HEK293 (cell line): ENCODE data around the gene SLAMF7.

Experiments
- CTCF ChIA-PET: fragments of 350-600 bp; formaldehyde crosslinking; extraction: SDS; loops from one replicate; lab custom pipeline; 2021; ENCODE audit warnings: antibody characterized with exemption; lab: Yijun Ruan, JAX
- POLR2A ChIA-PET: fragments of 300-600 bp; formaldehyde crosslinking; extraction: SDS; loops from one replicate; lab custom pipeline; 2020; ENCODE audit warnings: antibody characterized with exemption, inconsistent platforms; lab: Yijun Ruan, JAX
- H3K27ac ChIP-seq: fragments of 200-500 bp; sonication (Bioruptor generic); 2 replicates; pipeline ENCODE4 v1.5.1; 2014; ENCODE audit warnings: low read depth, low read length, control low read depth, inconsistent platforms; ENCODE audit errors: extremely low read depth
- H3K36me3 ChIP-seq, 2 experiments: fragments of 200-500 bp in 1 of 2; sonication (Bioruptor generic) in 1 of 2; 1 replicate in 1 of 2; 2 replicates in 1 of 2; pipeline ENCODE4 v1.5.1; 2014 to 2017; ENCODE audit warnings: inconsistent platforms in 2 of 2, low read length in 2 of 2; ENCODE audit not compliant: control insufficient read depth in 2 of 2, insufficient read depth in 1 of 2
- H3K4me1 ChIP-seq: fragments of 200-500 bp; sonication (Bioruptor generic); 2 replicates; pipeline ENCODE4 v1.5.1; 2014; ENCODE audit warnings: mild to moderate bottlenecking, low read length, inconsistent platforms; ENCODE audit not compliant: control insufficient read depth, insufficient read depth
- H3K4me3 ChIP-seq: 2 replicates; pipeline ENCODE4 v1.5.1; 2011; ENCODE audit warnings: low read depth, mild to moderate bottlenecking, control low read depth, low read length, moderate library complexity
- H3K9me3 ChIP-seq: fragments of 200-500 bp; sonication (Bioruptor generic); 2 replicates; pipeline ENCODE4 v1.5.1; 2014; ENCODE audit warnings: low read depth, low read length, inconsistent platforms; ENCODE audit not compliant: control insufficient read depth, insufficient read depth
- BCL11A ChIP-seq: fragments of 450-650 bp; formaldehyde crosslinking; IDR thresholded peaks from 2 replicates; pipeline ENCODE4 v1.5.1; 2016; ENCODE audit warnings: low read depth, missing biosample characterization, missing genetic modification characterization
- GLIS2 ChIP-seq: fragments of 450-650 bp; formaldehyde crosslinking; IDR thresholded peaks from 2 replicates; pipeline ENCODE4 v1.5.1; 2016; ENCODE audit warnings: missing biosample characterization, missing genetic modification characterization
- IKZF3 ChIP-seq: fragments of 450-650 bp; IDR thresholded peaks from 2 replicates; pipeline ENCODE4 v1.5.0; 2018; ENCODE audit warnings: missing biosample characterization, mild to moderate bottlenecking, missing genetic modification characterization, moderate library complexity
- RBAK ChIP-seq: fragments of 450-650 bp; formaldehyde crosslinking; IDR thresholded peaks from 2 replicates; pipeline ENCODE4 v1.5.1; 2016; ENCODE audit warnings: missing biosample characterization, missing genetic modification characterization
- SCRT2 ChIP-seq: fragments of 450-650 bp; formaldehyde crosslinking; IDR thresholded peaks from 2 replicates; pipeline ENCODE4 v1.5.1; 2016; ENCODE audit warnings: missing biosample characterization, missing genetic modification characterization
- SETDB1 ChIP-seq: IDR thresholded peaks from one replicate; pipeline ENCODE4 v1.6.1; 2017; ENCODE audit warnings: mild to moderate bottlenecking, low read length, moderate library complexity, mixed read lengths; ENCODE audit not compliant: insufficient read length
- SP3 ChIP-seq: fragments of 450-650 bp; formaldehyde crosslinking; IDR thresholded peaks from 2 replicates; pipeline ENCODE4 v1.5.1; 2016; ENCODE audit warnings: missing biosample characterization, missing genetic modification characterization
- YY1 ChIP-seq: fragments of 450-650 bp; formaldehyde crosslinking; IDR thresholded peaks from 2 replicates; pipeline ENCODE4 v1.5.1; 2018; ENCODE audit warnings: missing biosample characterization, missing genetic modification characterization
- ZBTB1 ChIP-seq: fragments of 450-650 bp; formaldehyde crosslinking; IDR thresholded peaks from 2 replicates; pipeline ENCODE4 v1.5.1; 2016; ENCODE audit warnings: missing biosample characterization, missing genetic modification characterization
- ZNF169 ChIP-seq: fragments of 450-650 bp; formaldehyde crosslinking; IDR thresholded peaks from 2 replicates; pipeline ENCODE4 v1.5.1; 2016; ENCODE audit warnings: missing biosample characterization, missing genetic modification characterization
- ZNF274 ChIP-seq, 2 experiments: fragments of 200-500 bp in 1 of 2; fragments of 450-650 bp in 1 of 2; sonication (Bioruptor generic) in 1 of 2; formaldehyde crosslinking in 1 of 2; IDR thresholded peaks; 2 replicates each; pipeline versions ENCODE4 v1.5.1 to v1.6.1; 2014 to 2016; ENCODE audit warnings: borderline replicate concordance in 1 of 2, inconsistent platforms in 1 of 2, low read length in 1 of 2, missing biosample characterization in 1 of 2, missing genetic modification characterization in 1 of 2
- ZNF350 ChIP-seq: fragments of 450-650 bp; formaldehyde crosslinking; IDR thresholded peaks from 2 replicates; pipeline ENCODE4 v1.5.0; 2017; ENCODE audit warnings: missing biosample characterization, mild to moderate bottlenecking, missing genetic modification characterization
- ZNF354C ChIP-seq: fragments of 450-650 bp; formaldehyde crosslinking; IDR thresholded peaks from 2 replicates; pipeline ENCODE4 v1.5.1; 2016; ENCODE audit warnings: missing biosample characterization, missing genetic modification characterization, low read depth, borderline replicate concordance
- ZNF514 ChIP-seq: fragments of 450-650 bp; formaldehyde crosslinking; IDR thresholded peaks from 2 replicates; pipeline ENCODE4 v1.5.1; 2016; ENCODE audit warnings: missing biosample characterization, missing genetic modification characterization
- ZNF544 ChIP-seq: fragments of 450-650 bp; formaldehyde crosslinking; IDR thresholded peaks from 2 replicates; pipeline ENCODE4 v1.5.0; 2017; ENCODE audit warnings: missing biosample characterization, missing genetic modification characterization
- ZNF610 ChIP-seq: fragments of 450-650 bp; formaldehyde crosslinking; IDR thresholded peaks from 2 replicates; pipeline ENCODE4 v1.5.1; 2016; ENCODE audit warnings: missing biosample characterization, missing genetic modification characterization, borderline replicate concordance
- ZNF707 ChIP-seq: fragments of 450-650 bp; formaldehyde crosslinking; IDR thresholded peaks from 2 replicates; pipeline ENCODE4 v1.5.1; 2016; ENCODE audit warnings: missing biosample characterization, missing genetic modification characterization
- ZNF747 ChIP-seq: fragments of 450-650 bp; formaldehyde crosslinking; IDR thresholded peaks from 2 replicates; pipeline ENCODE4 v1.5.1; 2016; ENCODE audit warnings: missing biosample characterization, missing genetic modification characterization
- ZNF777 ChIP-seq: fragments of 450-650 bp; formaldehyde crosslinking; IDR thresholded peaks from 2 replicates; pipeline ENCODE4 v1.5.1; 2017; ENCODE audit warnings: missing biosample characterization, missing genetic modification characterization, borderline replicate concordance
- TF ChIP-seq, protein P1 (sequence below): fragments of 450-650 bp; formaldehyde crosslinking; conservative IDR thresholded peaks from 2 replicates; pipeline ENCODE4 v1.5.1; 2016; ENCODE audit warnings: low read depth, missing biosample characterization, missing genetic modification characterization
- TF ChIP-seq, protein P2 (sequence below): fragments of 450-650 bp; formaldehyde crosslinking; IDR thresholded peaks from 2 replicates; pipeline ENCODE4 v1.5.1; 2016; ENCODE audit warnings: missing biosample characterization, missing genetic modification characterization
- TF ChIP-seq, protein P3 (sequence below): fragments of 450-650 bp; formaldehyde crosslinking; IDR thresholded peaks from 2 replicates; pipeline ENCODE4 v1.5.1; 2016; ENCODE audit warnings: missing biosample characterization, missing genetic modification characterization
- TF ChIP-seq, protein P4 (sequence below): fragments of 450-650 bp; formaldehyde crosslinking; IDR thresholded peaks from 2 replicates; pipeline ENCODE4 v1.5.1; 2016; ENCODE audit warnings: missing biosample characterization, missing genetic modification characterization

The SLAMF7 gene

DNA sequence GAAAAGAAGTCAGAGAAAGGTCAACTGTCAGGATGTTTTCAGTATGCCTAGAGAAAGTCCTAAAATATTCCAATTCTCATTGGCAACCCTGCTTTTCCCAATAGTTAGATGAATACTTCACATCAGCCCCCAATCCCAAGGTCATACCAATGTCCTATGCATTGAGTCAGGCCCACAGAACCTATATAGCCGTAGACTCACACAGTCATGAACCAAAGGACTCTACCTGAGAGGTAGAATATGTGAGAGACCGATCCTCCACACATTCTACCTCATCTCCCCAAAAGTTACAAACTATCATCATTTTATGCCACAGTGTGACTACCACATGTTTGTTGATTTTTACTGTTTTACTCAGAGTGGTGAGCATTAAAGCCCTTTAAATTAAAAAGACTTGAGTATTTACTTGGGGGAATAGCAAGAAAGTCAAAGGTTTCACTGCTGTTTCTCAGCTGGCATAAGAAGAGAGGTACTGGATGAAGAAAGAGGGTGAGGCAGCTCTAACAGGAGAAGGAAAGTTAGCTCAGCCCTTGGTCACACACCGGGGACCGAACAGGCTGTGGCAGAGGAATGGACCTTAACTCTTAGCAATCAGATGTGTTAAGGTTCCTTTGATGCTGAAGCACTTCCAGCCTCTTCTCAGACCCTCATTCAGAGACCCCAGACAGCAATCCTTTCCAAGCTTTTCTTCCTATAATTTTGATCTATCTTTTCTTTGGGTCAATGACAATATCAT, 28.4 kb upstream of the SLAMF7 start:
- no peaks in the 10 kb centered on the region for H3K9me3 ChIP-seq
- TF ChIP-seq ZNF274 (IDR thresholded peaks at IDR 0.05; ENCODE audit: low read length) (no peak), ZNF274 (tag by site-specific recombination; IDR thresholded peaks at IDR 0.05; ENCODE audit: borderline replicate concordance) (no peak), ZNF777 (no peak), ZNF747 (no peak), ZNF169 (tag by site-specific recombination) (no peak), GLIS2 (tag by site-specific recombination) (no peak), SP3 (tag by site-specific recombination) (no peak), SETDB1 (no peak), YY1 (tag by site-specific recombination) (no peak), ZNF707 (tag by site-specific recombination) (no peak), ZNF350 (tag by site-specific recombination) (no peak), ZNF514 (tag by site-specific recombination) (no peak), IKZF3 (tag by site-specific recombination) (no peak), RBAK (tag by site-specific recombination) (no peak), ZNF354C (tag by site-specific recombination) (no peak)
- TF ChIP-seq, protein P1, sequence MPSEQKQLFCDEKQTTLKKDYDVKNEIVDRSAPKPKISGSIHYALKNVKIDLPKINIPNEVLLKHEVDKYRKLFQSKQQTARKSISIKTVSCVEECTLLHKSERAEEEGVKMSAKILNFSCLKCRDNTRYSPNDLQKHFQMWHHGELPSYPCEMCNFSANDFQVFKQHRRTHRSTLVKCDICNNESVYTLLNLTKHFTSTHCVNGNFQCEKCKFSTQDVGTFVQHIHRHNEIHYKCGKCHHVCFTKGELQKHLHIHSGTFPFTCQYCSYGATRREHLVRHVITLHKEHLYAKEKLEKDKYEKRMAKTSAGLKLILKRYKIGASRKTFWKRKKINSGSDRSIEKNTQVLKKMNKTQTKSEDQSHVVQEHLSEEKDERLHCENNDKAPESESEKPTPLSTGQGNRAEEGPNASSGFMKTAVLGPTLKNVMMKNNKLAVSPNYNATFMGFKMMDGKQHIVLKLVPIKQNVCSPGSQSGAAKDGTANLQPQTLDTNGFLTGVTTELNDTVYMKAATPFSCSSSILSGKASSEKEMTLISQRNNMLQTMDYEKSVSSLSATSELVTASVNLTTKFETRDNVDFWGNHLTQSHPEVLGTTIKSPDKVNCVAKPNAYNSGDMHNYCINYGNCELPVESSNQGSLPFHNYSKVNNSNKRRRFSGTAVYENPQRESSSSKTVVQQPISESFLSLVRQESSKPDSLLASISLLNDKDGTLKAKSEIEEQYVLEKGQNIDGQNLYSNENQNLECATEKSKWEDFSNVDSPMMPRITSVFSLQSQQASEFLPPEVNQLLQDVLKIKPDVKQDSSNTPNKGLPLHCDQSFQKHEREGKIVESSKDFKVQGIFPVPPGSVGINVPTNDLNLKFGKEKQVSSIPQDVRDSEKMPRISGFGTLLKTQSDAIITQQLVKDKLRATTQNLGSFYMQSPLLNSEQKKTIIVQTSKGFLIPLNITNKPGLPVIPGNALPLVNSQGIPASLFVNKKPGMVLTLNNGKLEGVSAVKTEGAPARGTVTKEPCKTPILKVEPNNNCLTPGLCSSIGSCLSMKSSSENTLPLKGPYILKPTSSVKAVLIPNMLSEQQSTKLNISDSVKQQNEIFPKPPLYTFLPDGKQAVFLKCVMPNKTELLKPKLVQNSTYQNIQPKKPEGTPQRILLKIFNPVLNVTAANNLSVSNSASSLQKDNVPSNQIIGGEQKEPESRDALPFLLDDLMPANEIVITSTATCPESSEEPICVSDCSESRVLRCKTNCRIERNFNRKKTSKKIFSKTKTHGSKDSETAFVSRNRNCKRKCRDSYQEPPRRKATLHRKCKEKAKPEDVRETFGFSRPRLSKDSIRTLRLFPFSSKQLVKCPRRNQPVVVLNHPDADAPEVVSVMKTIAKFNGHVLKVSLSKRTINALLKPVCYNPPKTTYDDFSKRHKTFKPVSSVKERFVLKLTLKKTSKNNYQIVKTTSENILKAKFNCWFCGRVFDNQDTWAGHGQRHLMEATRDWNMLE: no peak
- TF ChIP-seq, protein P2, sequence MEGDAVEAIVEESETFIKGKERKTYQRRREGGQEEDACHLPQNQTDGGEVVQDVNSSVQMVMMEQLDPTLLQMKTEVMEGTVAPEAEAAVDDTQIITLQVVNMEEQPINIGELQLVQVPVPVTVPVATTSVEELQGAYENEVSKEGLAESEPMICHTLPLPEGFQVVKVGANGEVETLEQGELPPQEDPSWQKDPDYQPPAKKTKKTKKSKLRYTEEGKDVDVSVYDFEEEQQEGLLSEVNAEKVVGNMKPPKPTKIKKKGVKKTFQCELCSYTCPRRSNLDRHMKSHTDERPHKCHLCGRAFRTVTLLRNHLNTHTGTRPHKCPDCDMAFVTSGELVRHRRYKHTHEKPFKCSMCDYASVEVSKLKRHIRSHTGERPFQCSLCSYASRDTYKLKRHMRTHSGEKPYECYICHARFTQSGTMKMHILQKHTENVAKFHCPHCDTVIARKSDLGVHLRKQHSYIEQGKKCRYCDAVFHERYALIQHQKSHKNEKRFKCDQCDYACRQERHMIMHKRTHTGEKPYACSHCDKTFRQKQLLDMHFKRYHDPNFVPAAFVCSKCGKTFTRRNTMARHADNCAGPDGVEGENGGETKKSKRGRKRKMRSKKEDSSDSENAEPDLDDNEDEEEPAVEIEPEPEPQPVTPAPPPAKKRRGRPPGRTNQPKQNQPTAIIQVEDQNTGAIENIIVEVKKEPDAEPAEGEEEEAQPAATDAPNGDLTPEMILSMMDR (tag by site-specific recombination): no peak
- H3K4me3 ChIP-seq: no peak overlapping the region
- POLR2A ChIA-PET: no interaction called here
- CTCF ChIA-PET: interaction anchor here (0.6 to 1.2 kb wide), 5 partner anchors 14 to 280 kb away, joined by 3 to 7 read pairs (median 3); no protein-coding TSS in a partner anchor
- no peaks in the 10 kb centered on the region for H3K4me1 ChIP-seq
- H3K36me3 ChIP-seq: no peaks in the 10 kb centered on the region
- H3K27ac ChIP-seq: no peak overlapping the region

DNA sequence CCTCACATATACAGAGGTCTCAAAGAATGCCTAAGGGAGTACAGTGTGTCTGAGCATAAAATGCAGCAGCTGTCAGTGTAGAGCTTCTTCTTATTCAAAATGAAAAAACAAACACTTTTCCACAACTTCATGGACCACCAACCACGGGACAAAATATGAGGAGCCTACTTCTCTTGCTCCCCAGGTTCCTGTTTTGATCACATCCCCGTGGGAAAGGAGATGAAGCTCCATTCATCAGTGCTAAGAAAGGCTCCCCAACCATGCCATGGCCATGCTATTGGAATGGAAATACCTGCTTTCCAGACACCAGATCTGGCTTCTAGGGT, 27.8 kb upstream of the SLAMF7 start:
- Histone ChIP-seq H3K27ac (no peak overlapping the region), H3K36me3 (no peaks in the 10 kb centered on the region), H3K4me3 (no peak overlapping the region), H3K4me1 (no peaks in the 10 kb centered on the region), H3K9me3 (no peaks in the 10 kb centered on the region)
- POLR2A ChIA-PET: no interaction called here
- CTCF ChIA-PET: interaction anchor here (0.6 to 1.2 kb wide), 6 partner anchors 13 to 279 kb away, joined by 3 to 7 read pairs (median 3); no protein-coding TSS in a partner anchor
- TF ChIP-seq, protein P3, sequence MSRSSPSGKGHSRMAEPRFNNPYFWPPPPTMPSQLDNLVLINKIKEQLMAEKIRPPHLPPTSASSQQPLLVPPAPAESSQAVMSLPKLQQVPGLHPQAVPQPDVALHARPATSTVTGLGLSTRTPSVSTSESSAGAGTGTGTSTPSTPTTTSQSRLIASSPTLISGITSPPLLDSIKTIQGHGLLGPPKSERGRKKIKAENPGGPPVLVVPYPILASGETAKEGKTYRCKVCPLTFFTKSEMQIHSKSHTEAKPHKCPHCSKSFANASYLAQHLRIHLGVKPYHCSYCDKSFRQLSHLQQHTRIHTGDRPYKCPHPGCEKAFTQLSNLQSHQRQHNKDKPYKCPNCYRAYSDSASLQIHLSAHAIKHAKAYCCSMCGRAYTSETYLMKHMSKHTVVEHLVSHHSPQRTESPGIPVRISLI (tag by site-specific recombination): no peak
- no peak for TF ChIP-seq SCRT2 (tag by site-specific recombination)
- no peak for TF ChIP-seq ZBTB1
- no peak for TF ChIP-seq ZNF544 (tag by site-specific recombination)
- TF ChIP-seq BCL11A (tag by site-specific recombination): no peak
- TF ChIP-seq, protein P4, sequence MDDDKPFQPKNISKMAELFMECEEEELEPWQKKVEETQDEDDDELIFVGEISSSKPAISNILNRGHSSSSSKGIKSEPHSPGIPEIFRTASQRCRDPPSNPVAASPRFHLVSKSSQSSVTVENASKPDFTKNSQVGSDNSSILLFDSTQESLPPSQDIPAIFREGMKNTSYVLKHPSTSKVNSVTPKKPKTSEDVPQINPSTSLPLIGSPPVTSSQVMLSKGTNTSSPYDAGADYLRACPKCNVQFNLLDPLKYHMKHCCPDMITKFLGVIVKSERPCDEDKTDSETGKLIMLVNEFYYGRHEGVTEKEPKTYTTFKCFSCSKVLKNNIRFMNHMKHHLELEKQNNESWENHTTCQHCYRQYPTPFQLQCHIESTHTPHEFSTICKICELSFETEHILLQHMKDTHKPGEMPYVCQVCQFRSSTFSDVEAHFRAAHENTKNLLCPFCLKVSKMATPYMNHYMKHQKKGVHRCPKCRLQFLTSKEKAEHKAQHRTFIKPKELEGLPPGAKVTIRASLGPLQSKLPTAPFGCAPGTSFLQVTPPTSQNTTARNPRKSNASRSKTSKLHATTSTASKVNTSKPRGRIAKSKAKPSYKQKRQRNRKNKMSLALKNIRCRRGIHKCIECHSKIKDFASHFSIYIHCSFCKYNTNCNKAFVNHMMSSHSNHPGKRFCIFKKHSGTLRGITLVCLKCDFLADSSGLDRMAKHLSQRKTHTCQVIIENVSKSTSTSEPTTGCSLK (tag by site-specific recombination): no peak
- no peak for TF ChIP-seq ZNF610 (tag by site-specific recombination)
